Type B pancreatic cell (in vitro differentiated cells): ENCODE measurements around the gene DSC2. TPM values are rescaled to one million over a fixed set of nuclear protein-coding genes. Genes with fewer than 3 reads are reported as not detected.

Experiments used
- DNase-seq: peaks from one replicate; pipeline ENCODE4 v3.0.0; 2021; ENCODE audit warnings: mixed read lengths; ENCODE audit not compliant: unreplicated experiment; ENCODE audit errors: extremely low spot score
- H3K27ac Mint-ChIP-seq: 2 replicates; pipeline ENCODE4 v1.8.0; 2021; ENCODE audit warnings: mild to moderate bottlenecking, mixed read lengths
- H3K27me3 Mint-ChIP-seq: 2 replicates; pipeline ENCODE4 v1.8.0; 2021; ENCODE audit warnings: mixed read lengths
- H3K36me3 Mint-ChIP-seq: 2 replicates; pipeline ENCODE4 v1.8.0; 2021; ENCODE audit warnings: mixed read lengths
- H3K4me1 Mint-ChIP-seq: one replicate; pipeline ENCODE4 v1.8.0; 2021; ENCODE audit warnings: mixed read lengths; ENCODE audit not compliant: unreplicated experiment
- H3K4me3 Mint-ChIP-seq: 2 replicates; pipeline ENCODE4 v1.8.0; 2021; ENCODE audit warnings: mild to moderate bottlenecking, mixed read lengths
- H3K9me3 Mint-ChIP-seq: 2 replicates; pipeline ENCODE4 v1.8.0; 2021; ENCODE audit warnings: mixed read lengths
- CTCF ChIP-seq: fragments of 200-600 bp; sonication (generic); conservative IDR thresholded peaks from 2 replicates; pipeline ENCODE4 v1.5.0; 2021; ENCODE audit warnings: antibody characterized with exemption, mild to moderate bottlenecking
- total RNA-seq: library from RNA; stranded (reverse); gene quantifications from 2 replicates; pipeline ENCODE4 v1.2.1, GENCODE V29; 2021; ENCODE audit warnings: low replicate concordance

Gene DSC2
- total RNA-seq, 1 donor from 2014 or later: 85.4 TPM

- peaks cover 15% of the 10 kb centered on the region for H3K4me1 Mint-ChIP-seq
- peak overlapping the region; percentile 4 for H3K4me3 Mint-ChIP-seq
- H3K27me3 Mint-ChIP-seq: no peaks in the 10 kb centered on the region
- H3K36me3 Mint-ChIP-seq: peaks cover 31% of the 10 kb centered on the region
- H3K9me3 Mint-ChIP-seq: peaks cover 4% of the 10 kb centered on the region
- no peak overlapping the region for H3K27ac Mint-ChIP-seq
- no peak for TF ChIP-seq CTCF
- no peak for DNase-seq
Measured at GRCh38 chr18:31097666-31098065, 4.6 kb downstream of the DSC2 start.

- Mint-ChIP-seq H3K4me1 (peaks cover 14% of the 10 kb centered on the region), H3K27ac (peak overlapping the region; percentile 33), H3K27me3 (no peaks in the 10 kb centered on the region), H3K36me3 (peaks cover 34% of the 10 kb centered on the region), H3K4me3 (no peak overlapping the region), H3K9me3 (peaks cover 4% of the 10 kb centered on the region)
- DNase-seq: no peak
- TF ChIP-seq CTCF: no peak
Measured at GRCh38 chr18:31093880-31094279, 8.3 kb downstream of the DSC2 start.

- DNase-seq: no peak
- H3K27me3 Mint-ChIP-seq: no peaks in the 10 kb centered on the region
- no peak overlapping the region for H3K4me3 Mint-ChIP-seq
- TF ChIP-seq CTCF: no peak
- no peak overlapping the region for H3K27ac Mint-ChIP-seq
- peaks cover 11% of the 10 kb centered on the region for H3K4me1 Mint-ChIP-seq
- H3K36me3 Mint-ChIP-seq: peaks cover 31% of the 10 kb centered on the region
- peaks cover 4% of the 10 kb centered on the region for H3K9me3 Mint-ChIP-seq
Measured at GRCh38 chr18:31093294-31093693, 8.9 kb downstream of the DSC2 start.

- H3K27ac Mint-ChIP-seq: peak overlapping the region; percentile 8
- TF ChIP-seq CTCF: no peak
- DNase-seq: no peak
- no peaks in the 10 kb centered on the region for H3K27me3 Mint-ChIP-seq
- H3K36me3 Mint-ChIP-seq: peaks cover 30% of the 10 kb centered on the region
- no peak overlapping the region for H3K4me3 Mint-ChIP-seq
- peaks cover 11% of the 10 kb centered on the region for H3K4me1 Mint-ChIP-seq
- peaks cover 4% of the 10 kb centered on the region for H3K9me3 Mint-ChIP-seq
Measured at GRCh38 chr18:31091350-31091749, 10.9 kb downstream of the DSC2 start.

GRCh38 chr18:31088532-31088931, 13.7 kb downstream of the DSC2 start:
- no peaks in the 10 kb centered on the region for H3K27me3 Mint-ChIP-seq
- no peaks in the 10 kb centered on the region for H3K4me1 Mint-ChIP-seq
- peaks cover 27% of the 10 kb centered on the region for H3K36me3 Mint-ChIP-seq
- H3K9me3 Mint-ChIP-seq: no peaks in the 10 kb centered on the region
- H3K27ac Mint-ChIP-seq: no peak overlapping the region
- no peak for TF ChIP-seq CTCF
- no peak overlapping the region for H3K4me3 Mint-ChIP-seq
- DNase-seq: no peak

- H3K4me1 Mint-ChIP-seq: no peaks in the 10 kb centered on the region
- no peaks in the 10 kb centered on the region for H3K9me3 Mint-ChIP-seq
- peaks cover 28% of the 10 kb centered on the region for H3K36me3 Mint-ChIP-seq
- no peak for TF ChIP-seq CTCF
- H3K27me3 Mint-ChIP-seq: no peaks in the 10 kb centered on the region
- no peak overlapping the region for H3K27ac Mint-ChIP-seq
- no peak overlapping the region for H3K4me3 Mint-ChIP-seq
- no peak for DNase-seq
Measured at GRCh38 chr18:31079973-31080372, 22.2 kb downstream of the DSC2 start.
